Upper lobe of left lung (tissue), 4 donors: ENCODE results near the gene CSK.

Experiments
- CTCF ChIP-seq, 6 experiments: fragments of 450-650 bp in 4 of 6; fragments of 200-600 bp in 2 of 6; sonication (generic) in 2 of 6; IDR thresholded peaks; one replicate each; pipeline ENCODE4 v1.5.1; 2016 to 2019; ENCODE audit warnings: antibody characterized with exemption in 6 of 6
- POLR2A ChIP-seq, 4 donors: fragments of 450-650 bp; IDR thresholded peaks; one replicate each; pipeline ENCODE4 v1.5.1; 2016 to 2017; ENCODE audit warnings: antibody characterized with exemption in 4 of 4, mild to moderate bottlenecking in 2 of 4

DNA sequence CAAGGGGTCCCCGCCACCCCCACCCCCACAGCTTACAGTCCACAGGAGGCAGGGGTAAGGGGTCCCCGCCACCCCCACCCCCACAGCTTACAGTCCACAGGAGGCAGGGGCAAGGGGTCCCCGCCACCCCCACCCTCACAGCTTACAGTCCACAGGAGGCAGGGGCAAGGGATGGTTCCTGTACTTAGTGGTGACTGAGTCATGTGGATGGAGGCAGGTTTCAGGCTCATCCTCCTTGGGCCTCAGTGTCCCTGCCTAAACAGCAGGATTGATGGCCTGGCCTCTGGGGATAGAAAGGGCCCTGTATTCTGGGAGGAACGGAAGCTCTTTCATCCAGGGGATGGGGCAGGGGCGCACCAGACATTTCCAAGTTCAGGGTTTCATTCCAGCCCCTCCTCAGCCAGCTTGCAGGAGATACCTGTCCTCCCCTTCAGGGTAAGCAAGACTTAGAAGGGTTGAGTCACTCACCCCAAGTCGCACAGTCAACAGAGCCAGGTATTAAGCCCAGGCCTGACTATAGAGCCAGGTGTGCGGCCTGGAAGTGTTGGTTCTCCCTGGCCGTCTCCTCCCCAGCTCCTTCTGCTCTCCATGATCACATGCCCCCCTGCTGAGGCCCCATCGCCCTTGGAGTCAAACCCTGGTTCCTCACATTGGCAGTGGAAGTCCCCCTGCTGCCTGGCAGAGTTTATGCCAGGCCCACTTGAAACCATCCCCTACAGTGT is 12.5 kb downstream of the CSK start:
- TF ChIP-seq CTCF (IDR thresholded peaks at IDR 0.05) (no peak), POLR2A (IDR thresholded peaks at IDR 0.05) (no peak)
